ENCODE data around the gene P2RX1.

P2RX1 gene

DNA sequence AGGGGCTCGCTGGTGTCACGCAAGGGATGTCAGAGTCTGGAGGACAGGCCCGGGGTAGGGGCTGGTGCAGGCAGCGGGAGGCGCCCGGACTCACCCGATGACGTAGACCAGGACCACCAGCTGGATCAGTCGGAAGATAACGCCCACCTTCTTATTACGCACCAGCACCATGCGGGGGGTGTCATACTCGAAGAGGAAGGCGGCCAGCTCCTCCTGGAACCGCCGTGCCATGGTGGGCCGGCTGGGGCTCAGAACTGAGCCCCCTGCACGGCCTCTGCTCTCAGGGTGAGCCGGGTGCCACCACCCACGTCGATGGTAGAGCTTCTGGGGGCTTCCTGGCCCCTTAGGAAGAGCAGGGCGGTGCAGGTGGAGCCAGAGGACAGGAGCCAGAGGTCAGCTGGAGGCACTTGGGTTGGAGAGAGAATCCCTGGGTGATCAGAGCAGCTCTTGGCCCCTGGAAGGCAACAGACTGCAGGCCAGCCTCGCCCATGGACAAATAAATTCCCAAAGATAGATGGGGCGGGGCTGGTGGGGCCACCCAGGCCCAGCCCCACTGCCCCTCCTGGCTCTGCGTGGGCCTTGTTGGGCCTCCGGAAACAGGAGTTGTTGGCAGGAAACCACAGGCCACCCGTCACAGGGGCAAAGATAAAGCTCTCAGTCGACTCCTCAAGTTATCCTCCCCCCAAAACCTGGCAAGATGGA, at the start of gene P2RX1:
P2RX1 (minus strand) TSS at position 471 of the 702 bp plus-strand sequence; CDS start at position 231, 240 bp downstream.
- Histone ChIP-seq H3K9me3 (ENCODE audit: control insufficient read depth, low read depth, low read length) (no peaks in the 10 kb centered on the region), H3K4me3 (ENCODE audit: low read length) (no peak within 1 kb of the TSS), H3K27me3 (ENCODE audit: control insufficient read depth, insufficient read depth, low read length) (no peaks in the 10 kb centered on the region), H3K27ac (ENCODE audit: low read length) (no peak within 1 kb of the TSS), H3K36me3 (ENCODE audit: control insufficient read depth, low read depth, low read length) (no peaks in the 10 kb centered on the region), H3K4me1 (ENCODE audit: control insufficient read depth, low read depth, low read length) (no peaks in the 10 kb centered on the region), H3K9ac (ENCODE audit: low read length) (no peak within 1 kb of the TSS)

- Histone ChIP-seq H3K9me3 (ENCODE audit: control insufficient read depth, low read depth, low read length) (no peaks in the 10 kb centered on the region), H3K4me3 (ENCODE audit: low read length) (peak overlapping the region; percentile 57), H3K4me1 (ENCODE audit: control insufficient read depth, low read depth, low read length) (no peaks in the 10 kb centered on the region), H3K36me3 (ENCODE audit: control insufficient read depth, low read depth, low read length) (no peaks in the 10 kb centered on the region), H3K9ac (ENCODE audit: low read length) (no peak overlapping the region), H3K27ac (ENCODE audit: low read length) (no peak overlapping the region), H3K27me3 (ENCODE audit: control insufficient read depth, insufficient read depth, low read length) (peaks cover 40% of the 10 kb centered on the region)
These were observed 49.0 kb upstream of the P2RX1 start for GRCh38 chr17:3965118-3965800.

DNA sequence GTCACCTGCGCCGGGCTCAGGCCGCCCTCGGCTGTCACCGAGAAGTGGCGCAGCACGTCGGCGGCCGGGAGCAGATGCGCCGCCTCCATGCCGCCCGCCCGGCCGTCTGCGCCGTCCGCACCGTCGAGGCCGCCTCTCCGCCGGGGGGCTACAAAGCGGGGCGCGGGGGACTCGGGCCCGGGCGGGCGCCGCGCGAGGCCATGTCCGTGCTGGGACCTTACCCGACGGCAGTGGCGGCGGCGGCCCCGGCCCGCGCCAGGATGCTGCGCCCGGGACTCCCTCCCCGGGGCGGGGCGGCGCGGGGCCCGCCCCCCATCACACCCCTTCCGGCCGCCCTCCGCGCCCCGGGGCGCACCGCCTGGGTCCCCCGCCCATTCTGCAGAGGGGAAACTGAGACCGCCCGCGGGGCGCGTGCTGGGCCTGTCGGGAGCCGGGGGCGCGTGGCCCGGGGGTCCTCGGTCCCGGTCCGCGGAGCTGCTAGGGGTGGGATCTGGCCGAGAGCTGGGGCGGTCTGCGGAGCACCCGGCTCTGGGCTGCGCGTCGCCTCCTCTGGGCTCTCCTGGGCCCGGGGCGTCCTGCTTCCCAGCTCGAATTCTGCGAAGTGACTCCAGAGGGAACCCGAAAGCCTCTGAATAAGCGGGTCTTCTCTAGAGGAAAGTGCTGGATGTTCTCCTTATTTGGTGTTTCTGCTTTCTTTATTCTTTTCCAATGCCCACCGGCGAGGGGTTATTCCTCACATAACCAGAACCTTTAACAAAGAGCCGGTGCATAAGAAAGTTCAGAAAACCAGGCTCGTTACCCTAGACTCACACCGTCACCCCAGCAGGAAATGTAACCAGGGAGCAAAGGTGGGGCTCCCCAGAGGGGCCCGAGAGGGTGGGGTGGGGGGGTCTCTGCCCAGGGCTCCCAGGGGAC, 48.2 kb upstream of the P2RX1 start, which contains the start of gene ATP2A3:
ATP2A3 (minus strand) TSS at position 235 of the 915 bp plus-strand sequence; CDS start at position 89, 146 bp downstream.
- no peaks in the 10 kb centered on the region for H3K4me1 ChIP-seq (ENCODE audit: control insufficient read depth, low read depth, low read length)
- H3K9ac ChIP-seq (ENCODE audit: low read length), result no peak within 1 kb of the TSS
- no peaks in the 10 kb centered on the region for H3K36me3 ChIP-seq (ENCODE audit: control insufficient read depth, low read depth, low read length)
- peaks cover 40% of the 10 kb centered on the region for H3K27me3 ChIP-seq (ENCODE audit: control insufficient read depth, insufficient read depth, low read length)
- no peak within 1 kb of the TSS for H3K27ac ChIP-seq (ENCODE audit: low read length)
- no peaks in the 10 kb centered on the region for H3K9me3 ChIP-seq (ENCODE audit: control insufficient read depth, low read depth, low read length)
- H3K4me3 ChIP-seq (ENCODE audit: low read length), result peak within 1 kb of the TSS; percentile 57

- H3K9me3 ChIP-seq (ENCODE audit: control insufficient read depth, low read depth, low read length), result no peaks in the 10 kb centered on the region
- no peak overlapping the region for H3K27ac ChIP-seq (ENCODE audit: low read length)
- no peak overlapping the region for H3K9ac ChIP-seq (ENCODE audit: low read length)
- no peaks in the 10 kb centered on the region for H3K4me1 ChIP-seq (ENCODE audit: control insufficient read depth, low read depth, low read length)
- H3K4me3 ChIP-seq (ENCODE audit: low read length), result peak overlapping the region; percentile 21
- H3K27me3 ChIP-seq (ENCODE audit: control insufficient read depth, insufficient read depth, low read length), result peaks cover 40% of the 10 kb centered on the region
- H3K36me3 ChIP-seq (ENCODE audit: control insufficient read depth, low read depth, low read length), result no peaks in the 10 kb centered on the region
These were observed 47.3 kb upstream of the P2RX1 start for GRCh38 chr17:3963237-3964201.

DNA sequence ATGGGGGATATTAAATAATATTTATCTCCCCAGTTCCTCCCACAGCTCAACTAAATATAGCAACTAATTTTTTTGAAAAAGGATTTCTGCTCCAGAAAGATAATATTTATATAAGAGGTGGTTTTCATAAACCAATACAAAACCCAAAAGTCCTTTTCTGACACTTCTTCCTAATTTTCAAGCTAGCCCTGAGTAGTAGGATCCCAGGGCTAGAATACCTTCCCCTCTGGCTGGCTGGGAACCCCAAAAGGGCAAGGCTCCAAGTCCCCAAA, 46.6 kb upstream of the P2RX1 start:
- Histone ChIP-seq H3K4me1 (ENCODE audit: control insufficient read depth, low read depth, low read length) (no peaks in the 10 kb centered on the region), H3K4me3 (ENCODE audit: low read length) (no peak overlapping the region), H3K9me3 (ENCODE audit: control insufficient read depth, low read depth, low read length) (no peaks in the 10 kb centered on the region), H3K27me3 (ENCODE audit: control insufficient read depth, insufficient read depth, low read length) (peaks cover 40% of the 10 kb centered on the region), H3K36me3 (ENCODE audit: control insufficient read depth, low read depth, low read length) (no peaks in the 10 kb centered on the region), H3K27ac (ENCODE audit: low read length) (no peak overlapping the region), H3K9ac (ENCODE audit: low read length) (no peak overlapping the region)

DNA sequence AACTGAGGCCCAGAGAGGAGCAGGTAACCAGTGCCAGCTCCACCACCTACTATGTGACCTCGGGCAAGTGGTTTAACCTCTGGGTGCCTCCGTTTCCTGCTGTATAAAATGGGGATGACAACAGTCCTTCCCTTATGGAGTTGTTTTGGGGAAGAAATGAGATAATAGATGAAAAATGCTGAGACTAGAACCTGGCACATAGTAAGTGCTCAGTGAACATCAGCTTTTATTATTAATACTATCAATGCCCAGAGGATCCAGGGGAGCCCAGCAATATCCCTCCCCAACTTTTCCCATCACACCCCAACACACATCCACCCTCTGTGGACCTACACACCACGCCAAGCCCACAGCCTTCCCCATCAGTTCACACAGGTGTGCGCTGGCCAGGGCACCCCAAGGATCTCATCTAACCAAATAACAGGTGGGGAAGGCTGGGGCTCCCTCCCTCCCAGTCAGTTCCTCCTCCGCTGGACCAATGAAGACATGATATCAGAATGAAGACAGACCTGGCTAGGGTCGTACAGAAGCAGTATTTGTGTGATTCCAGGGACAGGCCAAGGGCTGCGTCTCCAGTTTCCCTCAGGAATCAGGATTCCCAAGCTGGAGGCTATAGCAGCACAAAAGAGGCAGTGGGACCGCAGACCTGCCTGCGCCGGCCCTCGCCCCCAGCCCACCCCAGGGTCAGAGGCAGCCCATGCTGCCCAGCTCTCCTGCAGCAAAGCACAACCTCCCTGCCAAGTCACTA, 46.1 kb upstream of the P2RX1 start:
- Histone ChIP-seq H3K36me3 (ENCODE audit: control insufficient read depth, low read depth, low read length) (no peaks in the 10 kb centered on the region), H3K4me3 (ENCODE audit: low read length) (no peak overlapping the region), H3K9ac (ENCODE audit: low read length) (no peak overlapping the region), H3K27ac (ENCODE audit: low read length) (no peak overlapping the region), H3K4me1 (ENCODE audit: control insufficient read depth, low read depth, low read length) (no peaks in the 10 kb centered on the region), H3K9me3 (ENCODE audit: control insufficient read depth, low read depth, low read length) (no peaks in the 10 kb centered on the region), H3K27me3 (ENCODE audit: control insufficient read depth, insufficient read depth, low read length) (peaks cover 40% of the 10 kb centered on the region)

DNA sequence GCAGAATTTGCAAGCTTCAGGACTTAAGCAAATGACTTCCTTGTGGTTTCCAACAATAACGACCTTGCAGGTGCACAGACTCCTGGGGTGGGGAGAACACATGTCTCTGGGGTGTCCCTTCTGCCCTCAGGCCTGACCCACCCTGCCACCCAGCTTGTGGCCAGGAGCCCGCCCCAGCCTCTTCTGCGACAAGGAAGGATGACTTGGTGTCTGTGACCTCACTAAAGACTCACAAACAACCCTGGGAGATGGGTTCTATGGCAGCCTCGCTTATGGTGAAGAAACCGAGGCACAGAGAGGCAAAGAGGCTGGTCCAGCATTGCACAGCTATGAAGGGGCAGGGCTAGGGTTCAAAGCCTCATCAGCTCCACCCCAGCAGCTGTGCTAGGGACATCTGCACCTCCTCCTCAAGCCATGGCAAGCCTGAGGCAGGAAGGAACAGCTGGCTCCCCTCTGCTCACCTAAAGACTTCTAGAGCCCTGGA, 45.3 kb upstream of the P2RX1 start:
- no peaks in the 10 kb centered on the region for H3K9me3 ChIP-seq (ENCODE audit: control insufficient read depth, low read depth, low read length)
- H3K4me1 ChIP-seq (ENCODE audit: control insufficient read depth, low read depth, low read length), result peaks cover 5% of the 10 kb centered on the region
- H3K27me3 ChIP-seq (ENCODE audit: control insufficient read depth, insufficient read depth, low read length), result peaks cover 40% of the 10 kb centered on the region
- H3K9ac ChIP-seq (ENCODE audit: low read length), result no peak overlapping the region
- no peak overlapping the region for H3K27ac ChIP-seq (ENCODE audit: low read length)
- no peak overlapping the region for H3K4me3 ChIP-seq (ENCODE audit: low read length)
- H3K36me3 ChIP-seq (ENCODE audit: control insufficient read depth, low read depth, low read length), result no peaks in the 10 kb centered on the region

GRCh38 chr17:3960764-3961163, 44.5 kb upstream of the P2RX1 start:
- no peak overlapping the region for H3K4me3 ChIP-seq (ENCODE audit: low read length)
- peaks cover 40% of the 10 kb centered on the region for H3K27me3 ChIP-seq (ENCODE audit: control insufficient read depth, insufficient read depth, low read length)
- H3K9me3 ChIP-seq (ENCODE audit: control insufficient read depth, low read depth, low read length), result no peaks in the 10 kb centered on the region
- no peak overlapping the region for H3K9ac ChIP-seq (ENCODE audit: low read length)
- H3K4me1 ChIP-seq (ENCODE audit: control insufficient read depth, low read depth, low read length), result peaks cover 10% of the 10 kb centered on the region
- no peak overlapping the region for H3K27ac ChIP-seq (ENCODE audit: low read length)
- H3K36me3 ChIP-seq (ENCODE audit: control insufficient read depth, low read depth, low read length), result no peaks in the 10 kb centered on the region

GRCh38 chr17:3959921-3960601, 43.8 kb upstream of the P2RX1 start:
- Histone ChIP-seq H3K4me1 (ENCODE audit: control insufficient read depth, low read depth, low read length) (peaks cover 12% of the 10 kb centered on the region), H3K36me3 (ENCODE audit: control insufficient read depth, low read depth, low read length) (no peaks in the 10 kb centered on the region), H3K9ac (ENCODE audit: low read length) (no peak overlapping the region), H3K27me3 (ENCODE audit: control insufficient read depth, insufficient read depth, low read length) (peaks cover 35% of the 10 kb centered on the region), H3K27ac (ENCODE audit: low read length) (no peak overlapping the region), H3K9me3 (ENCODE audit: control insufficient read depth, low read depth, low read length) (no peaks in the 10 kb centered on the region), H3K4me3 (ENCODE audit: low read length) (no peak overlapping the region)
